Heart right ventricle (tissue), 16 donors: Measurements from ENCODE around the gene EVC. TPM values are rescaled to one million over a fixed set of nuclear protein-coding genes. Genes with fewer than 3 reads are reported as not detected.

Experiments
- ATAC-seq, 8 donors: fragments of 200-7000 bp; cut with Tn5 transposase; one replicate each; pipeline ENCODE4 v1.9.1; 2020; ENCODE audit warnings: mild to moderate bottlenecking in 8 of 8, moderate library complexity in 8 of 8, moderate number of reproducible peaks in 1 of 8
- DNase-seq, 2 donors: peaks; one replicate each; pipeline ENCODE4 v3.0.0-alpha.2; 2020
- H3K27ac ChIP-seq, 10 donors: fragments of 200-600 bp; sonication (generic) in 2 of 10; one replicate each; pipeline versions ENCODE4 v1.5.0 to v1.8.0; 2020 to 2022; ENCODE audit warnings: mild to moderate bottlenecking in 3 of 10
- H3K27me3 ChIP-seq, 7 donors: fragments of 200-600 bp; one replicate each; pipeline ENCODE4 v1.8.0; 2021 to 2022; ENCODE audit warnings: mild to moderate bottlenecking in 2 of 7
- H3K36me3 ChIP-seq, 9 donors: fragments of 200-600 bp; sonication (generic) in 1 of 9; one replicate each; pipeline versions ENCODE4 v1.5.0 to v1.8.0; 2020 to 2022; ENCODE audit warnings: mild to moderate bottlenecking in 2 of 9
- H3K4me1 ChIP-seq, 9 donors: fragments of 200-600 bp; sonication (generic) in 1 of 9; one replicate each; pipeline versions ENCODE4 v1.5.0 to v1.8.0; 2020 to 2022; ENCODE audit warnings: mild to moderate bottlenecking in 4 of 9
- H3K4me3 ChIP-seq, 10 donors: fragments of 200-600 bp; sonication (generic) in 2 of 10; one replicate each; pipeline versions ENCODE4 v1.5.0 to v1.8.0; 2020 to 2022; ENCODE audit warnings: mild to moderate bottlenecking in 7 of 10, moderate library complexity in 2 of 10
- H3K9me3 ChIP-seq, 11 donors: fragments of 200-600 bp in 10 of 11; sonication (generic) in 2 of 11; one replicate each; pipeline versions ENCODE4 v1.5.0 to v1.8.0; 2013 to 2022; ENCODE audit warnings: mild to moderate bottlenecking in 2 of 11, control low read depth in 1 of 11, moderate library complexity in 1 of 11
- CTCF ChIP-seq, 9 donors: fragments of 200-600 bp; sonication (generic) in 2 of 9; IDR thresholded peaks; one replicate each; pipeline versions ENCODE4 v1.5.0 to v1.8.0; 2021 to 2022; ENCODE audit warnings: antibody characterized with exemption in 9 of 9, mild to moderate bottlenecking in 5 of 9, moderate library complexity in 1 of 9
- WGBS, 2 donors: extraction: QIAGEN DNeasy Blood & Tissue Kit; methylation state at CpG; one replicate each; pipeline ENCODE4 v1.1.7; 2013; ENCODE audit warnings: inconsistent platforms in 1 of 2; 5-methylcytosine and 5-hydroxymethylcytosine counted together
- intact Hi-C, 10 donors: fragments of 100-400 bp; cut with DNase I; formaldehyde crosslinking; loops; one replicate each; pipeline versions ENCODE4 v1.11.1 to v1.14.2; 2022
- polyA plus RNA-seq, 2 donors: library from polyadenylated mRNA; stranded (reverse); fragments of 200-250 nt; gene quantifications; one replicate each; pipeline ENCODE4 v1.2.3, GENCODE V29; 2013
- total RNA-seq, 10 donors: library from RNA; stranded (reverse); fragmentation: NEBNext Ultra II Directional in 3 of 10; extraction: Animal tissue kit (Norgen Biotek cat#: 25700) in 3 of 10; gene quantifications; one replicate each; pipeline versions ENCODE4 v1.2.1 to v1.2.4, GENCODE V29; 2021 to 2023
- donor health status: Arrhythmogenic right ventricular cardiomyopathy.
- donor health status: ischemic (EF 13 %, LVEDD 7.1; RV severe dilation, severe dysfunction).
- donor health status: healthy with polysubstance abuse.
- donor health status: DM: no; HTN: yes; CAD: no.
- donor health status: DM: no; HTN: no; CAD: no.
- donor health status: ischemic (EF 25% LVEDD 6.9; RV normal size, moderate dysfunction).
- donor health status: ischemic (EF 25% LVEDD 5.7; RV mildly dilated, moderate dysfunction).
- donor health status: healthy.
- donor health status: DM: yes; HTN: yes; CAD: no.
- donor health status: Ischemic cardiomyopathy.
- donor health status: ischemic (EF 35%, LVEDD 5.7; RV mildly dilated, moderate dysfunction).
- donor health status: nonischemic (EF 11% LVEDD 7.7; RV severe dilation, severe dysfunction).
- donor health status: DM: yes; HTN: yes; CAD: no.
- donor health status: PGD.
- donor health status: ischemic (EF 29% LVEDD 5.4; RV normal size, mild dysfunction).
- donor health status: nonischemic (EF 23%, LVEDD 6.1; RV moderate dilation, normal function).

EVC gene
- total and polyA plus RNA-seq, 12 donors: 0.97 to 7.5 (median 4.8) TPM

GRCh38 chr4:5746829-5747737 lies 36.1 kb downstream of the EVC start:
- WGBS, 2 donors: 63 to 69% methylated on average over 12 of the region's 12 CpGs
- Histone ChIP-seq H3K4me1 (peaks cover 0 to 13% (median 6%) of the 10 kb centered on the region in 9 donors), H3K27me3 (no peaks in the 10 kb centered on the region), H3K36me3 (peaks cover 0 to 42% (median 0%) of the 10 kb centered on the region in 9 donors), H3K4me3 (no peak overlapping the region), H3K9me3 (no peaks in the 10 kb centered on the region), H3K27ac (peak overlapping the region in 7 of 10 donors; percentile 21 to 63 (median 44))
- DNase-seq (no peak), ATAC-seq (peak in 5 of 8 donors; percentile 28 to 54 (median 51))
- intact Hi-C loops: no loop called here
- TF ChIP-seq CTCF (IDR thresholded peaks at IDR 0.05): no peak

GRCh38 chr4:5747738-5748375 lies 36.9 kb downstream of the EVC start:
- Histone ChIP-seq H3K9me3 (no peaks in the 10 kb centered on the region), H3K36me3 (peaks cover 0 to 38% (median 0%) of the 10 kb centered on the region in 9 donors), H3K27ac (peak overlapping the region in 7 of 10 donors; percentile 21 to 63 (median 44)), H3K27me3 (no peaks in the 10 kb centered on the region), H3K4me3 (no peak overlapping the region), H3K4me1 (peaks cover 0 to 13% (median 6%) of the 10 kb centered on the region in 9 donors)
- 45 to 51% methylated on average over 11 of the region's 11 CpGs for WGBS, 2 donors
- ATAC-seq (peak in 7 of 8 donors; percentile 62 to 82 (median 73)), DNase-seq (peak in 1 of 2 donors; percentile 53)
- TF ChIP-seq CTCF (IDR thresholded peaks at IDR 0.05): no peak
- intact Hi-C loops: no loop called here

GRCh38 chr4:5749568-5749967 lies 38.6 kb downstream of the EVC start:
- Histone ChIP-seq H3K27ac (no peak overlapping the region), H3K36me3 (peaks cover 0 to 37% (median 2%) of the 10 kb centered on the region in 9 donors), H3K9me3 (no peaks in the 10 kb centered on the region), H3K4me3 (no peak overlapping the region), H3K4me1 (peaks cover 0 to 13% (median 6%) of the 10 kb centered on the region in 9 donors), H3K27me3 (no peaks in the 10 kb centered on the region)
- DNase-seq (no peak), ATAC-seq (no peak)
- no peak for TF ChIP-seq CTCF (IDR thresholded peaks at IDR 0.05)
- WGBS, 2 donors: 88 to 90% methylated on average over 9 of the region's 9 CpGs
- intact Hi-C loops: no loop called here
